GM18868 (cell line): ENCODE measurements around the gene GPD1L.

Experiments
- ATAC-seq: cut with Tn5 transposase; IDR thresholded peaks from one replicate; pipeline ENCODE4 v1.9.1; 2021; ENCODE audit warnings: mild to moderate bottlenecking, moderate library complexity; ENCODE audit not compliant: unreplicated experiment

The GPD1L gene

DNA sequence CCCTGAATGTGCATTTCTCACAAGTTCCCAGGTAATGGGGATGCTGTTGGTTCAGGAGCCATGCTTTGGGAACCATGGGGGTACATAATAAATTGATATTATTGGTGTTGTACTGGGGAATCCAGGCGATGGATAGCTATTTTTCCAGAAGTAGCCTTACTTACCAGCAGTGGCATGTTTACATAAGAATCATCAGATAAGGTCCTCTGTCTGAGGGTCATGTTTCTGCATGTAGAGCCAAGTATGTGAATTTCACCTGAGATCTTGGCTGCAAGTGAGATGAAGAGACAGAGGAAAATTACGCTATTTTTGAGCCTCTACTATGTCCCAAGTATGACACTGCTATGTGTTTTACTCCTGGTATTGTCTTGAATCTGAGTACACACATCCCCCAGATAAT, 26.3 kb downstream of the GPD1L start:
- ATAC-seq: no peak

DNA sequence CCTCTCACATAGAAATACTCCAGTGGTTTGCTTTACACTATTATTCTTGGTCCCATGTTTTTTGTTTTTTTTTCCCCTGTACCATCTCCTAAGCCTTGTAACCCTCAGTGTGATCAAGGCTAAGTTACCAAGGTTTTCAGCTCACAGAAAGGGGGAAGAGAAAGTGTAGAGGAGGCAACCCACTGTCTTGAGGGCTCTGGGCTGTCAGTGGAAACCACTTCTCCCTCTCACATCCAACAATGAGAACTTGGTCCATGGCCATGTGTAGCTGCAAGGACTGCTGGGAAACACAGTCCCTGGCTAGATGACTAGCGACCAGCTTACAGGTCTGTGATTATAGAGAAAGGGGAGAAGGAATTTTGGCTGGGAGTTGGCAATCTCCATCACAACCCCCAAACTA, 30.3 kb downstream of the GPD1L start:
- no peak for ATAC-seq

DNA sequence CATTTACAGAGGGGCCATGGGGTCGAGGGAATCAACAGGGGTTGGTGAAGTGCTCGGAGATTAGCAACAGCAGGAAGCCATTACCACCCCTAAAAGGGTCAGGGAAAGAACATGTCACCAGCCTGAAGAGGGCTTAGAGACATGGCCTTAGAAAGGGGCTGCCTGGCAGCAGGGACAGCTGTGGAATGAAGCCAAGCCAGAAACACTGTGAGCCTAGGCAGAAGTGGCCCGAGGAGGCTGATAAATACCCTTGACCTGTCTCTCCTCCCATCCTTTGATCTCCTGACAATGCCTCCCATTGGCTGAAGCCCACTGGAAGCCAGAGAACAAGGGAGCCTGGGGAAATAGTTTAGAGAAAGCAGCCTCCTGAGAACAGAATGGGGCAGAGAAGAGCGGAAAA, 31.4 kb downstream of the GPD1L start:
- no peak for ATAC-seq

DNA sequence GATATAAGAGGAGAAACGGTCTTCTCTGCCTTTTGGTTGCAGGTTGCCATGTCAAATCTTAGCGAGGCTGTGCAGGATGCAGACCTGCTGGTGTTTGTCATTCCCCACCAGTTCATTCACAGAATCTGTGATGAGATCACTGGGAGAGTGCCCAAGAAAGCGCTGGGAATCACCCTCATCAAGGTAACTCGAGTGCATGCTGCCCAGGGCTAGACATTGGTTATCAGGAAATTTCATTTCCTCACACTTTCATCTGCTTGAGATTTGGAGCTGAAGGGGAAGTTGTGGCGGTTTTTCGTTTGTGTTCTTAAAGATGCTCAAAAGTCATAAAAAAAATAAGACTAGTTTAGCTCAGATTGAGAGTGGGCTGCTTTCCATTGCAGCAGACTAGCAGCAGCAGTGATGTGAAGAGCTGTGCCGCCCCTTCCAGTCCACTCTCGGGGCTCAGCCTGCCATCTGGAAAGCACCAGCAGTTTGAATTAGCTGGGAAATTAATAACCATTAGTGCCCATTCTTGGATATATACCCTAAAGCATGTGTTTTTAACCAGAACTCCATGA, 32.2 kb downstream of the GPD1L start:
- ATAC-seq: no peak

DNA sequence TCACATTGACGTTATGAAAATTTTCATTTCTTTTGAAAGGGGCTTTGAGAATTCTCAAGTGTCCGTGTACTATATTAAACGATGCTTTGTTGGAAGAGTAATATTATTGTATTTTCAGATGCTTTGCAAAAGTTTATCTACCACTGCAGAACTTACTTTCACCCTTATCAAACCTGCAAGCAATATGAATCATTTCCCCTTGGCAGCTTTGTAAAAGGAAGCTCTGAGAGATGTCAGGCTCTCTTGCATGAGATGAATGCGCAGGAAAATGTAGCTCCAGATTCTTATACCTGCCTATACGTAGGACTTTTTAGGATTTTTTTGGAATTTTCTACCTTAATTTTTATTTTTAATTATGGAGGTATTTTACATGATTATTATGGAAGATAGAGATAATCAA, 34.5 kb downstream of the GPD1L start:
- ATAC-seq: no peak

- peak; percentile 64 for ATAC-seq
These were observed 37.7 kb downstream of the GPD1L start for GRCh38 chr3:32143849-32144757.

DNA sequence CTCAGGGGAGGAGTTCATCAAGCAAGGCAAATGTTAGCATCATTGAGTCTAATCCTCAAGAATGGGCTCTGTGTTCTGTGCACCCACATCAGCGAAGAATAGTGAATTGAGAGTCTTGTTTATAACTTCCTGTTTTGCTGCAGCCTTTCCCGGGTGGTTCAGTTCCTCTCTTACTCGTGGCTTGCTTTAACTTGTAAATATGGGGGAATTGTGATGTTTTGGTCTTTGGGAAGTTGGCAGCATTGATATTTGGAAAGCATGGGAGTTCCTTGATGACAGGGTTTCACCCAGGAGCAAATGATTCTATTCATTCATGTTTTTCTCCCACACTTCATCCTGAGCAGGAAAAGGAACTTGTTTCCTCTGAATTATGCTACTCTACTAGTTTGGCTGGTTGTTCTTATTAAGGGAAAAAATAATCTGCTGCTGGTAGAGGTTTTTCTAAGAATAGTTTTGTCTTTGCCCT, 40.4 kb downstream of the GPD1L start:
- ATAC-seq: peak; percentile 59

GRCh38 chr3:32147509-32147908, 41.1 kb downstream of the GPD1L start:
- no peak for ATAC-seq

DNA sequence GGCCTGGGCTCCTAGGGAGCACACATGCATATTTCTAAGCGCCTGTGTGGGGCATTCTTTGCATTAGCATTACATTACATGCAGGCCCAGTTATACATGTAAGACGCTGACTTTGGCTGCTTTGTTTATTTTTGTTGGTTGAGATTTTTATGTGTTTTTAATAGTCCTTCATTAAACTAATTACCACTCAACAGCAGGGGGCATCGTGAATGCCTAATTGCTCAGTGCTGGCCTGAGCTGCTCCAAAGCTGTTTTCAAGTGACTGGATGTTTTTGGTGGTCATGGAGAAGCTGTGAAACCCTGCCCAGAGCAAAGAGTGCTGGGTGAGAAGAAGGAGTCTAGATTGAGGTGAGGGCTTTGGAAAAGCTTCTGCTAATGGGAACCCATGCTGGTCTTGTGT, 41.5 kb downstream of the GPD1L start:
- no peak for ATAC-seq

DNA sequence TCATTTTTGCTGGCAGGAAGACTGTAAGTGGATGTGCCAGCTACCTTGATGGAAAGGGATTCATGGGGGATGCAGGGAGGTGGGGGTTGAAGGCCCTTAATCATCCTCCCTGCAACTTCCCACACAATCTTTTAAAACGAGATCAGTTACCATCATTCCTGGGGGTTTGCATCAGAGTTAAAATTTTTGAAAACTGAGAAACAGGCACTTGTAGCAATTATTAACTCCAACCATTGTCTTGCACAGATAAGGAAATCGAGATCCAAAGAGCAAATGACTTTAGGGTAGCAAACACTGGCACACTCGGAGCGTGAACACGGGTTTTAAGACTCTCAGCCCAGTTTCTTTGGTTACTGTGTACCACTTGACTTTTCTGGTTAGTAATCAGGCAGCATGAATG, 41.9 kb downstream of the GPD1L start:
- ATAC-seq: no peak

- no peak for ATAC-seq
These were observed 47.2 kb downstream of the GPD1L start for GRCh38 chr3:32153414-32154204.

- ATAC-seq: peak; percentile 49
These were observed 47.8 kb downstream of the GPD1L start for GRCh38 chr3:32154205-32154579.

DNA sequence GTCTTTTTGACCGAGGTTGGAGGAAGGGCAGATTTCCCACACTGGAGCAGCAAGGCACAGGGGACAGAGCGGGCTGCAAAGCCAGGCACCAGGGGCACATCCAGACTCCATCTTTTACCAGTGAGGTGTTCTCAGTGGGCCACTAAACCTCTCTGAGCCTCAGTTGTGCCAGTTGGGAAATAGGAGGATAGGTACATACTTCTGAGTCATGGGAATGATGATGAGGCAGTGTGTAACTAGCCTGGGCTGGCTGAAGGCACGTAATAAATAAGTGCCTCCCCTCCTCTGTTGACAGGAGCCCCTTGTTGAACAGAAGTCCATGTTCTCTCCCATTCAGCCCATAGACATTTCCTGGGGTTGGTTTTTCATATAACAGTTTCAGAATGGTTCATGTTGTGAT, 48.7 kb downstream of the GPD1L start:
- no peak for ATAC-seq

- ATAC-seq: no peak
These were observed 51.3 kb downstream of the GPD1L start for GRCh38 chr3:32157600-32158264.

DNA sequence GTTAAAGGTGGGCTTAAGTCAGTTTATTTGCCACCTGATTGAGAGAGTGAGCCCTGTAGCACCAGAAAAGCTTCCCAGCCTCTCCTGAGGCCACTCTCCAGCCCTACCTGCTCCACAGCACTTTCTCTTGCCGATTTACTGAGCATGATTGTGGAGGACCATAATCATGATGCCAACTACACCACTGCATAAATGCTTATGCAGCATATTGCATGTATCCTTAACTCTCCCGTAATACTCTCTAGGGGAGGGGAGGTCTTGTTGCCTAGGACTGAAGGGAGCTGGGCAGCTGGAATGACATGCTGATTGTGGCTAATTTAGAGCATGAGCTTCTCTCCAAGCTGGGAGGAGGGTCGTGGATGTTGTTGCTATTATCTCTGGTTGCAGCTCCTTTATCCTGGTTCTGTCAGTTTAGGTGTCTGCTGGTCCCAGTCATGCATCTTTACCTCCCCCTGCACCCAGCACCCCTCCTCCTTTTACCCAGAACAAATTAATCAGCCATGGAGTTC, 54.3 kb downstream of the GPD1L start:
- ATAC-seq: no peak

DNA sequence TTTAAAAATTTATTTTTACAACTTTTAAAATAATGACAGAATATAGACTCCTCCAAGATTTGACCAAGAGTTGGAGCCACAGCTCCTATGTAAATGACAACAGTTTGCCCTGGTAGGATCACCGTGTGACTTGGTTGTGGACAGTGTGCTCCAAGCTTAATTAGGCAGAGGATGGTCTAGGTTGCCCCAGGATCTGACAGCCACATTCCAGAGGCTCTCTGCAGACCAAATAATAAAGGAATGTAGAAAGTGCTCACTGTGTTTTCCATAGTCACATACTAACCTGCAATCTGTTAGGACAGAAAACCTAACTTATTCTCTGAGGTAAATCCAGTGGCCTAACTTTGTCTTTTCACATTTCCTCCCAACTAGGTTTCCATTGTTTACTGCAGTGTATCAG, 59.0 kb downstream of the GPD1L start:
- ATAC-seq: no peak

GRCh38 chr3:32166654-32167053, 60.2 kb downstream of the GPD1L start:
- no peak for ATAC-seq

- no peak for ATAC-seq
These were observed 66.0 kb downstream of the GPD1L start for GRCh38 chr3:32172420-32172819.

DNA sequence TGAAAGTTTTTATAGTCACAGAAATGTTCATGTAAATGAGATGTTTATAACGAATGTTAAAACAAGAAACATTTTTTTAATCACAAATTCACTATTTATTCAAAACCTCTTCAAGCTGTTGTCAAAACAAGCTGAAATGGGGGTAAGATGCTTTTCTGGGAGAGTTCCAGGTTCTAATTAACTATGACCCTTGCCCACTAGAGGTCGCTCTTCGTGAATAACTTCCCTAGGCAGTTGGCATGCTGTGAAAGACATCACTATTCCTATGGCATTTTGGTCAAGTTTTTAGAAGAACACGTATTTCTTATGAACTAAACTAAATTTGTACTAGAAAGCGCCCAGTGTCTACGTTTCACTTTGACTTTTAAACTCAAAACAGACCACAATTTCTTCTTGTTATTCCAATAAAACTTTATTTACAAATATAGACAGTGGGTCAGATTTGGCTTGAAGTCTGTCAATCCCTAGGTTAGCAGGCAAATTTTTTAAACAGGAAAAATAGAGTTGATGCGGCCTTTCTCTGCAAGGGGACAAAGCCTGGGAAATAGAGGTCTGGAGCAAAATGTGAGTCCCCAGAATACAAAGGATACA, 69.3 kb downstream of the GPD1L start:
- no peak for ATAC-seq

DNA sequence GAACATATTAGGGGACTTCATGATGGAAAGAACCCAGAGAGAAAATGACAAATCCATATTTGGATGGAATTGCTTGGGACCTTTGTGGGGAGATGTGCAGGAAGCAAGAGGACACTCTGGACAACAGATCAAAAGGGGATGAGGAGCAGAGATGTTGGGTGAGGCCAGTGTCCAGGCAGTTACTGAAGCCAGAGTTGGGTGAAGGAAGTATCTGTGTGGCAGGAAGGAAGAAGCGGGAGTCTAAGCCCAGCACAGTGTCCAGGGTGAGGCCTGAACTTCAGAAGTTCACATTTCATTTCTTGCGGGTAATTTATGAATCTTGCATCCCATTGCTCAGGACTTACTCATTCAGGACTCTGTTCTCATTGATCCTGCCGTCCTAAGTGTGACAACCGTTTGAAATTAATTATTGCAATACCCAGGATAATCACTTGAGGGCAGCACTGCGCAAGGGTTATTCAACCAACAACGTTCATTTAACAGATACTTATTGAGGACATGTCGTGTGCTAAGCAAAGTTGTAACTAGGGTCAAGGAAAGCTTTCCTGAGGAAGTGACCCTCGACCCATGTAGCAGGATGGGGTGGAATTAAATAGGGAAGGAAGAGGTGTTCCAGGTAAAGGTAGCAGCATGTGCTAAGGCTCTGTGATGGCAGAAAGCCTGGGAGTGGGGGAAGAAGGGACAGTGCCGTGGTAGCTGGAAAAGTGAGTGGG, 70.7 kb downstream of the GPD1L start:
- peak; percentile 56 for ATAC-seq
